ENCODE measurements around the gene KANSL1L.
"Not testable (repeated sequence)": the region's sequence is repeated elsewhere in the genome, so short reads cannot be mapped to it uniquely, and the experiment has no call there.

The KANSL1L gene

DNA sequence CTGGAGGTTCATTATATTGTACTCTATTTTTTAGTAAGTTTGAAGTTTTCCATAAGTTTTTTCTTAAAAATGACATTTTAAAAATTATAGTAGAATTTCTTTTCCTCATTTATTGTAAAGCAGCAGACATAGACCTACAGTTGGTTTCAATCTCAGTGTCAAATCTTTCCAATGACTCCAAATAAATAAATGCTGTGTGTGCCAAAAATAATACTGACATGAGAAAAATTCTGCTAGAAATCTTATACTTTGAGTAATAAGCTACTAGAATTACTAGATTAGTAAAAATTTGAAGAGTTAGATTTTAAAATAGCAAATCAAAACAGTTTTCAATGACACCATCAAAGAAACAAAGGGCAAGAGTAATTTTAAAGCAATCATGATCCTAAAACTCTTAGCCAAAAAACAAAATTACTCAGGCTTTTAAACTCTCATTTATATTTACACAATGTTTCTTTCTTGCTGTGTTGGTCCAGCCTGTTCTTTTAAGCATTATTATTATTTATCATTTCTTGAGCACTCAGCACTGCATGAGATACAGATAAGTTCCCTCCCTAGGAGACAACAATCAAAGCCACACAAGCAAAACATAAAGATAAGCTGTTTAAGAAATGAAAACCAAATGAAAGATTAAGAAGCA, 8.3 kb upstream of the KANSL1L start:
- in situ Hi-C loops (cut with HindIII; ENCODE audit: low sequenced_read_pairs) = no loop called here

DNA sequence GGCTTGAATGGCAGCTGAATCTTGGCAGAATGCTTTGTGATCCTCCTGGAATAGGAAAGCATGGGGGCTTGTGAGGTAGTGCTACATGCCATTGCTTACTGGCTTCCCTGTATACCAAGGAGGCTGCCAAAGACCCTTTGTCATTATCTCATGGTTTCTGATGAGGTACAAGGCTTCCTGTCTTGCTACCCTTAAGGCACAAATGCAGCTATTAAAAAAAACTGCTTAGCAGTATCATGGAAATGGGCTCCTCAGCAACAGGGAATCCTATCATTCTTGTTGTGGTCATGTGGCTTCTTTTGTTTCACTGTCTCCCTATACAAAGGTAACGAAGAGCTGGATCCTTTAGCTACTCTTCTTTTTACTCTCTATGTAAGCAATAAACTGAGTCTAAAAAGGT, 6.6 kb upstream of the KANSL1L start:
- in situ Hi-C loops (cut with HindIII; ENCODE audit: low sequenced_read_pairs) = no loop called here

DNA sequence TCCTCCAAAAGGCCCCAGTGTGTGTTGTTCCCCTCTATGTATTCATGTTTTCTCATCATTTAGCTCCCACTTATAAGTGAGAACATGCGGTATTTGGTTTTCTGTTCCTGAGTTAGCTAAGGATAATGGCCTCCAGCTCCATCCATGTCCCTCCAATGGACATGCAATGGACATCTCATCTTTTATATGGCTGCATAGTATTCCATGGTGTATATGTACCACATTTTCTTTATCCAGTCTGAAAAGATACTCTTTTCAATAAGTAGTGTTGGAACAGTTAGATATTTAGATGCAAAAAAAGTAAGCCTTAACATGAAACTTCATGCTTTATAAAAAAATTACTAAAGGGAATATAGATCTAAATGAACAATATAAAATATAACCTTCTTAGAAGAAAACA, 5.9 kb upstream of the KANSL1L start:
- in situ Hi-C loops (cut with HindIII; ENCODE audit: low sequenced_read_pairs) = not testable (repeated sequence)

DNA sequence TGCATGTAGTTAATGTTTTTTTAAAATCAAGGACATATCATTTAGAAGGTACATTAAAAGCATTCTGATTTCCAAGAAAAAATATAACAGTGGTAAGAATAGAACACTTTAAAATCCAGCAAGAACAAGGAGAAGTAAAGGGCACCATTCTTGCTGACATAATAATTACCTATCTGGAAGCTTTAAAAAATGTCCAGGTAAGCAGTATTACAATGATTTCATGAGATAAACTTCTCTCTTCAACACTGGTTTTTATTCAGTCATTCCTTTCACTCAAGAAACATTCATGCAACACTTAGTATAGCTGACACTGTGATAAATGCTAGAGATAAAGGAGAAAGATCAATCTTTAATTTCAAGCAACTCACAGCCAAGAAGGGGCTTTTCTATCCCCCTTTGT, 2.9 kb upstream of the KANSL1L start:
- in situ Hi-C loops (cut with HindIII; ENCODE audit: low sequenced_read_pairs) = no loop called here

DNA sequence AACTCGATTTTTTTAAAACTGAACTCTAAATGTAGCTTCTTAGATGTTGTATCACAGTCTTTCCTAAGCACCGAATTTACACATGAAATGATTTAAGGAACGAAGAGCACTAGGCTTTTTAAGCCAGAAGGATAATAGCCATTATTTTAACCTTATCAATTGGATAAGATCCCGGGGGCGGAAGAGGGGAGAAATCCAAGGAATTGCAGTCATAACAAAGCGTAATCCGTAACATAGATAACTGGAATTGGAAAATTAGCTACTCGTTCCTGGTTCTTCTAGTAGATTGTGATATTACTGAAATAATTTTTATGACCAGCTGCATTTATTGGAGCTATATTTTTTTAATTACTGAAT, 988 bp upstream of the KANSL1L start:
- in situ Hi-C loops (cut with HindIII; ENCODE audit: low sequenced_read_pairs) = no loop called here

DNA sequence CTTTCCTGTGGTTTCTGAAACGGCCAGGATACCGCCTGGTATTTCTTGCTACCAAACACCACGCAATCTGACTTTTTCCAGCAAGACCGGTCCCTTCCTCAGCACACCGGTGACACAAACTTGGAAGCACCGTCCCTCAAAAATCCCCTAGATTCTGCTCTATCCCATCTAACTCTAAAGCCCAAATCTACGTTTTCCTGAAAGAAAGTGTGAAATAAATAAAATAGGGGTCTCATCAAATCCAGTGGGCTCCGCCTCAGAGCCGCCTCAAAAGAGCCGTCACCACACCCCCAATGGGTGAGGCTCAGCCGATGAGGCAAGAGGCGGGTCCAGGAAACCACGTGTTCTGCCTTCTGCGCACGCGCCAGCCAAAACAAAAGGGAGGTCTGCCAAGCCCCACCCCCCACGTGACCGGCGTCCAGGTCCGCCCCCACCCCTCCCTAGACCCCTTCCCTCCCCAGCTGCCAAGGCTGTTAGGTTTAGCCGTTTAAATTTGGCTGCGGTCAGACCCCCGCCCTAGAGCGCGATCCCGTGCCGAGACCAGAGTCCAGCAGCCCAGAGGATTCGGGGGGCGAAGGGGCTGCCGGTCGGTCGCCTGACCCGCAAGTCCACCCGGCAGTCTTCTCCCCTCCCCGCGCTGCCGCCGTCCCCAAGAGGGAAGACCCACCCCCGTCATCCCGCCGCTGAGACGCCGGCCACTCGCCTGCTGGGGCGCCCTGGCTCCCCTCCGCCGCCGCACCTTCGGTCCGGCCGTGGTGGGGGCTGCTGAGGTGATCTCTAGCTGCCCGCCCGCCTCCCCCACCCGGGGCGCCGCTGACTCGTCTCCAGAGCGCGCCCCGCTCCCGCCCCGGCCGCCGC, 534 bp downstream of the KANSL1L start:
- in situ Hi-C loops (cut with HindIII; ENCODE audit: low sequenced_read_pairs) = no loop called here

DNA sequence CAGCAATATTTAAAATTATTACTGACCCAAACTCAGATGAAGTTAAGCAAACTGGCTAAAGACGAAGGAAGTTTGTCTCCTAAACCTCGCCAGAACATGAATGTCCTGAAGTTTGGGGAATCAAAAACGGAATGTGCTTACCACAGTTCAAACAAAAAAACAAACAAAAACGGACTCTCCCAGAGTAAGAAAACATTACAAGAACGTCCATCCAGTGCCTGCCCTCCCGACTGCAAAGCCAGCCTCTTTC, 1.1 kb downstream of the KANSL1L start:
- in situ Hi-C loops (cut with HindIII; ENCODE audit: low sequenced_read_pairs) = no loop called here

DNA sequence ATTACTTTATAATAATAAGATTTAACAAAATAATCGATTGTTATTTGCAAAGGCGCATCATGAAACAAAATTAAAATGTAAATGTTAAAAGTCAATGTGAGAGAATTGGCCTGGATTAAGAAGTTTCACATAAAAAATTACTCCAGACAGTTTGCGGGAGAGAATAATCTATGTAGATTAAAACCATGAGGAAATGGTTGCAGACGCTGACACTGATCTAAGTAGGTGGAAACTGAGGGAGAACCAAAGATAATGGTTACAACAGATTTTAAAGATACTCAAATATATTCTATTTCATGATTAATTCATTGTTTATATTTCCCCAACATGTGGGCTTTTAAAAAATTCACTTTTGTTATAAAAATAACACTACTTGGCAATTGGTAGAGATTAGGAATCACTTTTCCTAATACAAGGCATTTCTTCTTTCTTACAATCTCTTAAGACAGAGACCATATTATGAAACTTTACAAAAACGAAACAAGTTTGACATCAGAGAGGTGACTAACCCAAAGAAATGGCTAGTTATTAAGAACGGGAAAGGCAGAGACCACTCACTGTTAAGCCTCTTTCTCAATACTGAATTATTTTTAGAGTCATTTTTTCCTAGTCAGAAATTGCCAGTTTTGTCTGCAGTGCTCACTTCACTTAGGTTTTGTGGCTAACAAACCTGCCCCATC, 1.6 kb downstream of the KANSL1L start:
- in situ Hi-C loops (cut with HindIII; ENCODE audit: low sequenced_read_pairs) = no loop called here

DNA sequence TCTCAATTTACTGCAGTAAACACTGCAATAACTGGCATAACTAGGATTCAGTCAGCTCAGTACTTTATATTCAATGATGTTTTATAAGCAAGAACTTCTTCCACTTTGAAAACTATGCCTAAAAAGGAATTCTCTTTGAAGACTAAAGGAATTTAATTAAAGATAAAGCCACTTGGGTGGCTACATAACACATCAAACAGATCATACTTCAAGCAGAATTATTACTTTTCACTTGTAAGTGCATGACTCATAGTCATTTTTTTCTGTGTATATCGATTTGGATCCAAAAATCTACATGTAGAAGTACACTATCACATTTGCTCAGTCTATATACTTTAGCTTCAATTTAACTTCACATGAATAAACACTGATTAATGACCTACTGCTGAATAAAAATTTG, 4.0 kb downstream of the KANSL1L start:
- in situ Hi-C loops (cut with HindIII; ENCODE audit: low sequenced_read_pairs) = no loop called here

DNA sequence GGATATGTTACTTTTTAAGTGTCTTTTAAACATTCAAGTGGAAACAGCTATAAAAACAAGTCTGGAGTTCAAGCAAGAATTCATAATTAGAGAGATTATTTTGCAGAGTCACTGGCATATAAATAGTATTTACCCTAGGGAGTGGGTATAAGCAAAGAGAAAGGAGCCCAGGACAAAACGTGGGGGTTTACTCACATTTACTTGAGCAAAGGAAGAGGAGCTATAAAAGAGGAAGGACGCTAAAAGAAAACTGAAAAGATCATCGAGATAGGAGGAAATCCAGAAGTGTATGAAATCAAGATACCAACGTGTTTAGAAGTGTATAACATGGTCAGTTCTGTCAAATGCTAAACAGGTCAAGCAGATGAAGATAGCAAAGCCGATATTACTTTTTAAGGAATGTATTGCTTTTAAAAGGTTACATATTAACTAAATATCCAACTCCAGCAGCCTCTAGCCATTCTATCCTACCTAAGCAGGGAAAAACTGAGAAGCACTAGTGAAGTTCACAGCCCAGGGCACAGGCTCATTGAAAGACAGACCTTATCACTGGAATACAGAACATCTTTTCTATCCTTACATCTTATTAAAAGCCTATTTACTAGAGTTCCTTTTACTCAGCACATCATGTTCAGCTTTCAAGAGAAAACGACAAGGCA, 8.6 kb downstream of the KANSL1L start:
- in situ Hi-C loops (cut with HindIII; ENCODE audit: low sequenced_read_pairs) = no loop called here

DNA sequence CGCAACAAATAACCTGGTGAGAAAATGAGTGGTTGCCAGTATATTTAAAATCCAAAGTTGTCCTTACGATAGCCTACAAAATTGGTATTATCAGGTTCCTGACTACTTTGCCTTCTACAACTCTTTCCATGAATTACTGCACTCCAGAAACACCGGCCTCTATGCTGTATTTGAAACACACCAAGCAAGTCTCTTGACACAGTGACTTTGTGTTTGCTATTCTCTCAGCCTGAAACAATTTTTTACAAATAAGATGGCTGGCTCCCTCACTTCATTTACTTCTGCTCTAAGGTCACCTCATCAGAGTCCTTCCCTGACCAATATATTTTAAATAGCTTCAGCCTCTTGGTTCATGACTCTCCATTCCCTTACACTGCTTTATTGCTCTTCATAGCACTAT, 12.2 kb downstream of the KANSL1L start:
- in situ Hi-C loops (cut with HindIII; ENCODE audit: low sequenced_read_pairs) = no loop called here

DNA sequence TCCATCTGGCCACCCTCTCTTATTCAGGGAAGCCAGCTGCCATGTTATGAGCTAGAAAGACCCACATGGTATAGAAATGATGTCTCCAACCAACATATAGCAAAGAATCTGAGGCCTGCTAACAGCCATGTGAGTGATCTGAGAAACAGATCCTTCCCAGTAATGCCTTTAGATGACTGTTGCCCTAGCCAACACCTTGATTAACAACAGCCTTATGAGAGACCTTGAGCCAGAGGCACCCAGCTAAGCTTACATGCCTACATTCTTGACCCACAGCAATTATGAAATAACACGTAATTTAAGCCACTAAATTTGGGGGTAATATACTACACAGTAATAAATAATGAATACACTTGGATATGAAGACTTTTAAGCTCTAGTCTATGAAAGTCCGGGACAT, 13.0 kb downstream of the KANSL1L start:
- in situ Hi-C loops (cut with HindIII; ENCODE audit: low sequenced_read_pairs) = no loop called here

DNA sequence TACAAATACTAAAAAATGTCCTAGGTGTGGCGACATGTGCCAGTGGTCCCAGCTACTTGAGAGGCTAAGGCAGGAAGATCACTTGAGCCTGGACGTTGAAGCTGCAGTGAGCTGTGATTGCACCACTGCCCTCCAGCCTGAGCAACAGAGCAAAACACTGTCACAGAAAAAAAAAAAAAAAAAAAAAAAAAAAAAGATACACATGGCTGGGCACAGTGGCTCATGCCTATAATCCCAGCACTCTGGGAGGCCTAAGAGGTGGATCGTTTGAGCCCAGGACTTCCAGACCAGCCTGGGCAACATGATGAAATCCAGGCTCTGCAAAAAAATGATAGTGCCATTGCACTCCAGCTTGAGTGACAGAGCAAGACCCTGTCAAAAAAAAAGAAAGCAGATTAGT, 13.7 kb downstream of the KANSL1L start:
- in situ Hi-C loops (cut with HindIII; ENCODE audit: low sequenced_read_pairs) = no loop called here

DNA sequence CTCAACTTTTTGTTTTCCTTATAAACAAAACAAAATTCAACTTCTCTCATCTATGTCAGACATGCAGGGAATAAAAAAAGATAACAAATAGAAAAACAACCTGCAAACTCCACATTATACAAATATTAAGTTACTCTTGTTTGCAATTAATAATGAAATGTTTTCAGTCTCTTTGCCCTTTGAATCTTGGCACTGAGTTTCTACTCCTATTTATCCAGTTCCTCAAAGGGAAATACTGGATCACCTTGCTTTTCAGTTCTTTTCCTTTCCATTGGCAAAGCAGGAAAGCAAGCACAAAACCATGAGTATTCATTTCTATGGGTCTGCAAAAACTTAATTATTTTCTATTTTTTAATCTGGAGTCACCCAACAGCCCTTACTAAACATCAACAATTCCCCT, 23.6 kb downstream of the KANSL1L start:
- in situ Hi-C loops (cut with HindIII; ENCODE audit: low sequenced_read_pairs) = no loop called here

DNA sequence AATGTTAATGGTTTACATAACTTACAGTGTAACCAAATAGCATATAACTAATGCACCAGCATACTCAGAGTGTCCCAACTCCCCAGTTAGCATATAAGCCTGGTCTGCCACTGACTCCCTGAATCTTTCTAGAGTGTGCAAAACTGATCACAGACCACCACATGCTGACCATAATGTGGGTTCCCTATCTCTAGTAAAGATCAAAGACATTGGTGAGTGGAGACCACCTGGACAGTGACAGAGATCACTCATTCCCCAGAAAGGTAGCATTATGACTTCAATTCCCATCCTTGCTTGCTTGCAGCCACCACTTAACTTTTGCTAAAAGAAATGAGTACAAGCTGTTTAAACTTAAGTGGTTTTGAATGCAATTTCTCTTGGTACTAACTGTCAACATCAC, 39.0 kb downstream of the KANSL1L start:
- in situ Hi-C loops (cut with HindIII; ENCODE audit: low sequenced_read_pairs) = no loop called here

DNA sequence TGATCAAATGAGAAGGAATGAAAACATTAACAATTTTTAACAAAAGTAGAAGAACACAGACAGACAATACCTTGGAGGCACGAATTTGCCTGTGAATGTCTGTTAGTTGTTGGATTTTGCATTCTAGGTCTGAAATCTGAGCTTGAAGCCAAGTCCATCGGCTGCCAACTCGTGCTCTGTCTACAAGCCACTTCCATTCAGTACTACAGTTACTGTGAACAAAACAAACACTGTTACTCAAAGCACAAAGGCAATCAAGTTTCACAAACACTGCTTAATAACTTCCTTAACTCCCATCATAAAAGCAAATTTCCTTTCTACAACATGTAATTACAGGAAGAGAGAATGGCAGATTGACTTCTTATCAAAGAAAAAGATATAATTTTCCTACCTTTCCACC, 42.2 kb downstream of the KANSL1L start:
- in situ Hi-C loops (cut with HindIII; ENCODE audit: low sequenced_read_pairs) = no loop called here

DNA sequence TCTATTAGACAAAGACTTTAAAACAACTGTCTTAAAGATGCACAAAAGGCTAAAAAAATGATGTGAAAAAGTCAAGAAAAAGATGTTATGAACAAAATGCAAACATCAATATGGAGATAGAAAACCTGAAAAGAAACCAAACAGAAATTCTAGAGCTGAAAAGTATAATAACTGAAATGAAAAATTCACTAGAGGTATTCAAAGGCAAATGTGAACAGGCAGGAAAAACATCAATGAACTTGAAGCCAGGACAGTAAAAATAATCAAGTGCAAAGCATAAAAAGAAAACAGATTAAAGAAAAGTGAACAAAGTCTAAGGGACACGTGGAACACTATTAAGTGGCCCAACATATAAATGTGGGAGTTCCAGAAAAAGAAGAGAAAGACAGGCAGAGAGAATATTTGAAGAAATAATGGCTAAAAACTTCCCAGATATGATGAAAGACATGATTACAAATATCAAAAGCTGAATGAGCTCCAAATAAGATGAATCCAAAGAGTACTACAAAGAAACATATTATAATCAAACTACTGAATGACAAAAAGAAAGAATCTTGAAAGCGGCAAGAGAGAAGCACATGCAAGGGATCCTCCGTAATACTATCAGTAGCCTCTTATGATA, 57.5 kb downstream of the KANSL1L start:
- in situ Hi-C loops (cut with HindIII; ENCODE audit: low sequenced_read_pairs) = no loop called here

DNA sequence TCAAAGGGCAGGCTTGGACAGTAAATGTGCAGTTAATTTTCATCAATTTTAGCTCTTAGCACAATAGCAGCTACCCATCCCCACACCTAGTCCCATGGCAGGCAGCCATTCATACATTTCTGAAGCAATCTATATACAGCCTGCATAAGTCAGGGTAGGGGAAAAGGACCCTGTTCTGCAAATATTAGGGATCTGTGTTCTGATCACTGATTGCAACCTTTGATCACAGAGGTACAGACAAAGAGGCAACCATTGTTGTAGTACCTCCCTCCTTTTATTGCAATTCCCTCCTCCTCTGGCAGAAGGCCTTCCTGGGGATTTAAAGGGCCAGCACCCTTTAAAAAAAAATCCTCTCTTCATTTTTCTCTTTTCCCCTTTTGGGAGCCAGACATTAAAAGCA, 58.3 kb downstream of the KANSL1L start:
- in situ Hi-C loops (cut with HindIII; ENCODE audit: low sequenced_read_pairs) = no loop called here

DNA sequence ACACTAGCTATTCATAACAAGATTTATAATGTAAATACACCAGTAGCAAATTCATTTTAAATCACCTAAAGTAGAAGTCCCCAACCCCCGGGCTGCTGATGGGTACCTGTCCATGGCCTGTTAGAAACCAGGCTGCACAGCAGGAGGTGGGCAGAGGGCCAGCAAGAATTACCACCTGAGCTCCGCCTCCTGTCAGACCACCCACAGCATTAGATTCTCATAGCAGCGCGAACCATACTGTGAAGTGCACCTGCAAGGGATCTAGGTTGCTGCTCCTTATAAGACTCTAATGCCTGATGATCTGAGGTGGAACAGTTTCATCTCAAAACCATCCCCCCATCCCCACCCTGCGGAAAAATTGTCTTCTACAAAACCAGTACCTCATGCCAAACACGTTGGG, 71.3 kb downstream of the KANSL1L start:
- in situ Hi-C loops (cut with HindIII; ENCODE audit: low sequenced_read_pairs) = no loop called here

DNA sequence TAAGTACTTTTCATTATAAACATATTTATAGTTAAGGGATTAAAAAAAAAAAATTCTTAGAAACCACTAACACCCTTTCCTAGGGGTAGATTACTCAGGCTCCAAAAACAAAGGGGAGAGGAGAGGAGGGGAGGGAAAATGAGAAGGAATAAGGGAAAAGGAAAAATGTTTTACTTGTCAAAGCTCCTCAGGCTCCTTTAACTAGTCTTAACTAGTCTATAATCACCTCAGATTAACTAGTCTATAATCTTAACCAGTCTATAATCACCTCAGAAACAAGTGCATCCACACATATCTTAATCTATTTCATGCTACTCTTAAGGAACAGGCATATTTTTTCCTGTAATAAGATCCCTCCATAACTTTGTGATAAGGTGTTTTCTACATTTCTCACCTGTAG, 76.4 kb downstream of the KANSL1L start:
- in situ Hi-C loops (cut with HindIII; ENCODE audit: low sequenced_read_pairs) = no loop called here

DNA sequence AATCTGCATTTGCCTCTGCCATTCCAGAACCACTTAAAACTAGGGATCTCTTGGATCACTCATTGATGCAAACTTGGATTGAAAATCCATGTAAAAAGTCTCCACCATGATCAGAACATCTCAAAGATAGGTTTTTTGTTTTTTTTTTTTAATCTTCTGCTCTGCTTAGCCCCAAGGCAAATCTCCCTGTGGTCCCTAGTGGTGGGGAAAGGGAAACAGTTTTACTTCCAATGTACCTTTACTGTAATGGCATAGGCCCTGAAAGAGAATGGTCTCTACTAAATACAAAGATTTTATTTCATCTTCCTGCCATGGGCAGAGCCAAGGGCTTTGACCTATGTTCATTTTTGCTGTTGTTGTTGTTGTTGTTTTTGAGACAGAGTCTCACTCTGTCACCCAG, 78.4 kb downstream of the KANSL1L start:
- in situ Hi-C loops (cut with HindIII; ENCODE audit: low sequenced_read_pairs) = no loop called here

DNA sequence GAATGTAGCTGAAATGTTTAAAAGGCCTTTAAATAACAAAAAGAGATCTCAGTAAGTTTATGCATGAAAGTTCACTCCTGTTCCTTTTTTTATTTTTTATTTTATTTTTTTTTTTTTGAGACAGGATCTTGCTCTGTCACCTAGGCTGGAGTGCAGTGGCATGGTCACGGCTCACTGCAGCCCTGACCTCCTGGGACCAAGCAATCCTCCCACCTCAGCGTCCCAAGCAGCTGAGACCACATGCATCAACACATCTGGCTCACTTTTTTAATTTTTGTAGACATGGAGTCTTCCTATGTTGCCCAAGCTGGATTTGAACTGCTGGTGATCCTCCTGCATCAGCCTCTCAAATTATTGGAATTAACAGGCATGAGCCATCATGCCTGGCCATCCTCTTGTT, 84.3 kb downstream of the KANSL1L start:
- in situ Hi-C loops (cut with HindIII; ENCODE audit: low sequenced_read_pairs) = no loop called here

Measured in DLD1 (cell line).